Neural cell (in vitro differentiated cells): ENCODE data around the gene HOXA7.

Experiments
- CTCF ChIP-seq: fragments of 450-650 bp; IDR thresholded peaks from 2 replicates; pipeline ENCODE4 v1.5.1; 2014; ENCODE audit warnings: antibody characterized with exemption, mild to moderate bottlenecking, moderate library complexity; ENCODE audit not compliant: poor library complexity, severe bottlenecking
- EP300 ChIP-seq: fragments of 450-650 bp; conservative IDR thresholded peaks from 2 replicates; pipeline ENCODE4 v1.6.1; 2014; ENCODE audit warnings: antibody characterized with exemption, mild to moderate bottlenecking, moderate library complexity; ENCODE audit not compliant: poor library complexity, severe bottlenecking
- REST ChIP-seq: IDR thresholded peaks from 2 replicates; pipeline ENCODE4 v1.6.1; 2012; ENCODE audit warnings: borderline replicate concordance
- TAF1 ChIP-seq: IDR thresholded peaks from 2 replicates; pipeline ENCODE4 v1.6.1; 2012; ENCODE audit warnings: low read depth

GRCh38 chr7:27116031-27116961 is 40.2 kb downstream of the HOXA7 start:
- TF ChIP-seq CTCF (no peak), TAF1 (no peak), REST (no peak), EP300 (no peak)
